ENCODE results near the gene WSB1. TPM values are rescaled to one million over a fixed set of nuclear protein-coding genes. Genes with fewer than 3 reads are reported as not detected.
A peak's percentile ranks its signal among the peaks of the same experiment; 100 is the strongest.

The WSB1 gene
- total and polyA plus RNA-seq, 9 of the 15 experiments (the other 6 are each of a cell fraction or from before 2014, with no cell fraction given): 22.8 to 229 (median 81.1) TPM

- intact Hi-C loops (cut with micrococcal nuclease) (no loop called here), in situ Hi-C loops (cut with MboI) (no loop called here)
- Histone ChIP-seq H3K79me2 (ENCODE audit: control insufficient read depth, insufficient read depth, low read length) (no peaks in the 10 kb centered on the region), H3K9ac (ENCODE audit: insufficient read depth in 1 of 2, low read depth in 2 of 2, low read length in 2 of 2) (no peak overlapping the region), H4K20me1 (replicated peaks; ENCODE audit: control insufficient read depth, insufficient read depth, low read length) (no peaks in the 10 kb centered on the region), H3K4me1 (replicated peaks in 1 of 2; ENCODE audit: control insufficient read depth in 2 of 2, insufficient read depth in 2 of 2, low read length in 2 of 2) (peaks cover under 1 to 3% of the 10 kb centered on the region in 2 experiments; a peak in 3 of 5 replicates), H3K9me1 (ENCODE audit: control insufficient read depth, insufficient read depth, low read length) (no peaks in the 10 kb centered on the region), H3K4me3 (no peak overlapping the region), H3K27ac (ENCODE audit: extremely low read depth, low read depth, low read length) (no peak overlapping the region), H3K36me3 (ENCODE audit: control insufficient read depth, insufficient read depth, low read length) (peaks cover 47% of the 10 kb centered on the region), H3K9me3 (replicated peaks; ENCODE audit: control insufficient read depth, insufficient read depth, low read depth, low read length) (no peaks in the 10 kb centered on the region), H3K4me2 (ENCODE audit: insufficient read depth, low read length) (no peak overlapping the region), H2AFZ (ENCODE audit: low read depth, low read length) (no peak overlapping the region), H3K27me3 (ENCODE audit: control insufficient read depth in 2 of 2, insufficient read depth in 2 of 2, low read length in 2 of 2) (no peaks in the 10 kb centered on the region)
- FAIRE-seq (no peak), DNase-seq (ENCODE audit: extremely low read depth in 1 of 4, low spot score in 3 of 4) (no peak), ATAC-seq (no peak)
- no peak for TF ChIP-seq CREBBP (IDR thresholded peaks at IDR 0.05; ENCODE audit: low read depth, low read length)
- TF ChIP-seq MNT (conservative IDR thresholded peaks at IDR 0.05): no peak
- peak; percentile 95 for TF ChIP-seq NFIC (IDR thresholded peaks at IDR 0.05)
- no peak for TF ChIP-seq BCLAF1 (IDR thresholded peaks at IDR 0.05; ENCODE audit: borderline replicate concordance in 1 of 2, control insufficient read depth in 1 of 2, low read depth in 2 of 2, low read length in 1 of 2)
- no peak for TF ChIP-seq NR4A1 (CRISPR knock-in tag; IDR thresholded peaks at IDR 0.05)
- no peak for TF ChIP-seq NR4A1 (tag; IDR thresholded peaks at IDR 0.05)
- TF ChIP-seq CEBPZ (IDR thresholded peaks at IDR 0.05; ENCODE audit: borderline replicate concordance, low read depth, low read length): no peak
- 0 out of 2 replicates have a peak, but pooled peaks have one; percentile 19 for TF ChIP-seq MYNN (IDR thresholded peaks at IDR 0.05)
- no peak for TF ChIP-seq MYNN (CRISPR knock-in tag; IDR thresholded peaks at IDR 0.05)
- TF ChIP-seq HDAC6 (IDR thresholded peaks at IDR 0.05; ENCODE audit: low read depth, low read length): no peak
- TF ChIP-seq ARID3B (CRISPR knock-in tag; IDR thresholded peaks at IDR 0.05; ENCODE audit: borderline replicate concordance): no peak
- peak; percentile 19; the same call in 1 of the 2 replicates for TF ChIP-seq NFIX (CRISPR knock-in tag; IDR thresholded peaks at IDR 0.05; ENCODE audit: low read depth)
- TF ChIP-seq POLR2A (conservative IDR thresholded peaks at IDR 0.05): 0 out of 2 replicates have a peak, but pooled peaks have one; percentile 43
- 80% methylated on average over 4 of the region's 4 CpGs for WGBS (ENCODE audit: insufficient coverage, low coverage, missing lambda C conversion rate)
- CTCF ChIA-PET (ENCODE audit: low intra/inter-chr PET ratio): no interaction called here
- POLR2A ChIA-PET: interaction anchor here (0.6 to 8.3 kb wide), 3 partner anchors 14 to 310 kb away, joined by 5 to 88 read pairs (median 37); partner anchors contain the start of gene WSB1
- no TSS peak for BruUV-seq (replicated peaks)
These were observed 24.3 kb downstream of the WSB1 start for GRCh38 chr17:27318228-27318627.
